AG04449 (cell line): ENCODE data around the gene XYLT1.

Experiments
- CTCF ChIA-PET: fragments of 350-600 bp; formaldehyde crosslinking; extraction: SDS; loops from one replicate; lab custom pipeline; 2021; ENCODE audit warnings: antibody characterized with exemption; lab: Yijun Ruan, JAX
- POLR2A ChIA-PET: fragments of 400-600, 350-600 bp; formaldehyde crosslinking; extraction: SDS; loops from one replicate; lab custom pipeline; 2020; ENCODE audit warnings: antibody characterized with exemption, inconsistent platforms; lab: Yijun Ruan, JAX
- DNase-seq: peaks from one replicate; pipeline ENCODE4 v3.0.0-alpha.2; 2010; ENCODE audit warnings: low read depth, low spot score
- H3K4me3 ChIP-seq: 2 replicates; pipeline ENCODE4 v1.5.1; 2011; ENCODE audit warnings: low read depth, mild to moderate bottlenecking, control low read depth, low read length
- TF ChIP-seq, protein P1 (sequence below): IDR thresholded peaks from one replicate; pipeline ENCODE4 v1.5.1; 2011; ENCODE audit warnings: mild to moderate bottlenecking, moderate library complexity, low read length, control low read depth, inconsistent platforms; ENCODE audit not compliant: insufficient read depth; ENCODE audit errors: missing control alignments

Gene XYLT1

DNA sequence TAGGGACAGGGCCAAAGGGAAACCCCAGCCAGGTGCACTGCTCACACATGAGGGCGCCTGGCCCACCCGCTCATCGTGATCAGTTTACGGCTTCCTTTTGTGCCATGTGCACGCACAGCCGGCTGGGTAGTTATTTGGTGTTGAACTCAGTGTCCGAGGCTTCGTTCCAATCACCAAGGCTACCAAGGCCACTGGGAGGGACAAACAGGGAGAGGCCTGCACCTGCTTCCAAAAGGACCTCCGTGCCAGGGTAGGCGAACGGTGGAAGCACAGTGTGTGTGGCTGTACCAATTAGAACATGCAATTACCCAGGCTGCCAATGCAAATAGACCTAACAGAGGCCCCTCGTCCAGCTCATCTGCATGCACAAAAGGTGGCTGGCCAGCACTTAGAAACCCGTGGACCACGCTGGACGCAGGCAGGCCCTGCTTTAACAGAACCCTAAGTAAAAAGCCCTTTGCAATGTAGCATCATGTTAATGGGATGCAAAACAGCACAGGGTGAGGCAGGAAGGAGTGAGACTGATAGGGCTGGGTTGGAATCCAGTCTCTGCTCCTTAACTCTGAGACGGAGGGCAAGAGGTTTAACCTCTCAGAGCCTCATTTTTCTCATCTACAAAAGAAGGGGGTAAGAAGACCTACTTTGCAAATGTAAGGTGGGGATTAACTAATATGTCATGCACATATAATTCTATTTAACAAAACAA, 204.0 kb downstream of the XYLT1 start:
- ChIA-PET POLR2A (no interaction called here), CTCF (interaction anchor here (0.8 to 1.1 kb wide), 2 partner anchors 12 to 202 kb away, joined by 3 read pairs; no protein-coding TSS in a partner anchor)
- DNase-seq: no peak
- no peak overlapping the region for H3K4me3 ChIP-seq
- TF ChIP-seq, protein P1, sequence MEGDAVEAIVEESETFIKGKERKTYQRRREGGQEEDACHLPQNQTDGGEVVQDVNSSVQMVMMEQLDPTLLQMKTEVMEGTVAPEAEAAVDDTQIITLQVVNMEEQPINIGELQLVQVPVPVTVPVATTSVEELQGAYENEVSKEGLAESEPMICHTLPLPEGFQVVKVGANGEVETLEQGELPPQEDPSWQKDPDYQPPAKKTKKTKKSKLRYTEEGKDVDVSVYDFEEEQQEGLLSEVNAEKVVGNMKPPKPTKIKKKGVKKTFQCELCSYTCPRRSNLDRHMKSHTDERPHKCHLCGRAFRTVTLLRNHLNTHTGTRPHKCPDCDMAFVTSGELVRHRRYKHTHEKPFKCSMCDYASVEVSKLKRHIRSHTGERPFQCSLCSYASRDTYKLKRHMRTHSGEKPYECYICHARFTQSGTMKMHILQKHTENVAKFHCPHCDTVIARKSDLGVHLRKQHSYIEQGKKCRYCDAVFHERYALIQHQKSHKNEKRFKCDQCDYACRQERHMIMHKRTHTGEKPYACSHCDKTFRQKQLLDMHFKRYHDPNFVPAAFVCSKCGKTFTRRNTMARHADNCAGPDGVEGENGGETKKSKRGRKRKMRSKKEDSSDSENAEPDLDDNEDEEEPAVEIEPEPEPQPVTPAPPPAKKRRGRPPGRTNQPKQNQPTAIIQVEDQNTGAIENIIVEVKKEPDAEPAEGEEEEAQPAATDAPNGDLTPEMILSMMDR: no peak

DNA sequence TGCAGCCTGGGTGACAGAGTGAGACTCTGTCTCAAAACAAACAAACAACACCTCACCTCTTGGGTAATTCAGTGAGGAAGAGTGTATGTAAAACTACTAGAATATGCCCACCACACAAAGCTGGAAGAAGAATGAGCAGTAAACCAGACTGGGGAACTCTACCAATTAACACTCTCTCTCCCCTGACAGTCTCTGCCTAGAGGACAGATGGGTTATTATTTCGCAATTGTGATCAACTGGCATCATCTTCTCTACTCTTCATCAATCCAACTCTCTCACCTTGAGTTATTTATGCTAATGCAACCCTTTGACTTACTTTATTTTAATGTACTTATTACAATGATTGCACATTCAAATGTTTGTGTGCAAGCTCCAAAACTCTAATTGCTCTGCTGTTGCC, 205.6 kb downstream of the XYLT1 start:
- no peak for DNase-seq
- ChIA-PET CTCF (interaction anchor here (1.4 kb wide), 1 partner anchor 71 kb away, joined by 3 read pairs; no protein-coding TSS in a partner anchor), POLR2A (no interaction called here)
- no peak overlapping the region for H3K4me3 ChIP-seq
- TF ChIP-seq, protein P1: no peak

DNA sequence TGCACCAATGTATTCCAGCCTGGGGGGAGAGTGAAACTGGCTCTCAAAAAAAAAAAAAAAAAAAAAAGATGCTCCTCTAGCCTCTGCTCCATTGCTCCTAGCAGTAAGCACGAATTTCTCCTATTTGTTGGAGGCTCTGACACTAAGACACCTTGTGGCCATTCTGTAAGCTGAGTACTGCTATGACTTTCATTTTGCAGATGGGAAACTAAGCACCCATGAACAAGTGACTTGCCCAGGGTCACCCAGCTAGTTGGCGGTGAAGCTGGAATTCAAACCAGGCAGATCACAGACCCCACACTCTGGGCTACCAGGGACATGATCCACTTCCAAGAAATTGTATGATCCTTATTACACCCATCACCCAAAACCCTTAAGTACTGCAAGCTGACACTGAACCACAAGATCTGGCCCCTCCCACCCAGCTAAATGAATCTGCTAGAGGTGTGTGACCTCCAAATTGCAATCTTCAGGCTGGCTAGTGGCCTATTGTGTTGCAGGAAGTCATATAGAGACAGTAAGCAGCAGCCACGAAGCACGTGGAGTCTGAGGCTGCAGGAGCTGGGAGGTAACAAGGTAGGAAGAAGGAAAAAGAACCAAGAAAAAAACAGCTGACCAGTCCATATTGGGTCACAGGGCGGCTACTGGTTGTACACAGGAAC, 209.4 kb downstream of the XYLT1 start:
- no peak for DNase-seq
- POLR2A ChIA-PET: no interaction called here
- H3K4me3 ChIP-seq: no peak overlapping the region
- TF ChIP-seq, protein P1: no peak
- CTCF ChIA-PET: no interaction called here

DNA sequence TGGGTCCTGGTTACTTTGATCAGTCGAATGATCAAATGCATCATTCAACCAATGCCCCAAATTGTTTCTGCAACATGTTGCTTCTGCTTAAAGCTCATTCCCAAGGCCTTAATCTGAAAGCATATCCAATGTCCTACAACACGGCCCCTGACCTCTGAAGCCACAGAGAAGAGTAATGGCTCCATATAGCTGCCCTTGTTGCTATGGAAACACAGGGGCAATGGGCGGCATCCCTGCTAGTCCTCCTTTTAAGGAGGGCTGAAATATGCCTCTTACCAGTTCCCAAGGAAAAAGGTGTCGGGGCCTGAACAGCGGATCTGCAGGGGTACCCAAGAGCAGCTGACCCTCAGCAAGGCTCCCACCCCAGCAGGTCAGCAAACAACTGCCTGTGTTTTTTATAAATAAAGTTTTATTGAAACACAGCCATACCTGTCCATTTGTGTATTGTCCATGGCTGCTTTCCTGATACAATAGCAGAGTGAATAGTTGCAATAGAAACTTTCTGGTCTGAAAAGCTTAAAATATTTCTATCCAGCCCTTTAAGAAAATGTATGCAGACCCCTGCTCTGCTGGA, 210.4 kb downstream of the XYLT1 start:
- ChIA-PET POLR2A (no interaction called here), CTCF (interaction anchor here (0.9 to 1.2 kb wide), 3 partner anchors 12 to 32 kb away, joined by 3 to 4 read pairs (median 3); no protein-coding TSS in a partner anchor)
- TF ChIP-seq, protein P1: no peak
- no peak overlapping the region for H3K4me3 ChIP-seq
- DNase-seq: no peak

DNA sequence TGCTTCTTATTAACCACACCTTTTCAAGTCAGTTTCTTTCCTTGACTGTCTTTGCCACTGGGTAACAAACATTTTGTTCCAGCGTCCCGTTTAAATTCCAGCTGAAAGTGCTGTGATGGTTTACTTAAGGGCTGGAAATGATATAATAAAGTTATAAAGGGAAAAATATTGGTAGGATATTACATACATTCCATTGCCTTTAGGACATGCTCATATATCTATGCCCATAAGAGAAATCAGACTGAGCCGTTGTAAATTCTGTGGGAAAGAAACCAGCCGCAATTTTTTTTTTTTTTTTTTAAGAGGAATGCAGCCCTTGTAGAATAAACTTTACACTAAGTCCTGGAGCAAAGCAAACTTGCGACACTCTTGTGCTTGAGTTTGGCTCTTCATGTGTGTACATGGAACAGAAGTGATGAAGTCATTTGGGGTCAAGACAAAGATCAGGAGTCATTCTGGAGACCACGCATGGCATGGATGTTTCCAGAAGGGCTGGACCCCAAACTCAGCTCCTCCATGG, 210.9 kb downstream of the XYLT1 start:
- no peak overlapping the region for H3K4me3 ChIP-seq
- CTCF ChIA-PET: interaction anchor here (0.9 to 1.2 kb wide), 3 partner anchors 12 to 32 kb away, joined by 3 to 4 read pairs (median 3); no protein-coding TSS in a partner anchor
- TF ChIP-seq, protein P1: no peak
- POLR2A ChIA-PET: no interaction called here
- DNase-seq: no peak
